GM12892 (cell line): Measurements from ENCODE around the gene PLAAT3.

Source experiments
- POLR2AphosphoS5 ChIP-seq: IDR thresholded peaks from 2 replicates; pipeline ENCODE4 v1.6.1; 2011; ENCODE audit warnings: low read depth, low read length, control low read depth
- TAF1 ChIP-seq: IDR thresholded peaks from 2 replicates; pipeline ENCODE4 v1.6.1; 2011; ENCODE audit warnings: low read depth, mild to moderate bottlenecking, control low read depth, low read length, borderline replicate concordance

GRCh38 chr11:63623513-63624140, 9.4 kb upstream of the PLAAT3 start:
- TF ChIP-seq TAF1 = no peak
- no peak for TF ChIP-seq POLR2AphosphoS5
